Natural killer cell treated with Interleukin-12 subunit alpha and Interleukin-12 subunit beta and Interleukin-15 and Interleukin-18, amount 100 ng/mL, for 72 hours (primary cell): ENCODE data around the gene HLA-C. TPM values are rescaled to one million over a fixed set of nuclear protein-coding genes. Genes with fewer than 3 reads are reported as not detected.
A peak's percentile ranks its signal among the peaks of the same experiment; 100 is the strongest.

Source experiments
- ATAC-seq, 2 donors: fragments of 150-1000 bp; cut with Tn5 transposase in 1 of 2; sonication (Bioruptor Pico), chemical (Tn5 transposase) in 1 of 2; 2 replicates each; pipeline ENCODE4 v1.10.0; 2021
- DNase-seq: peaks from one replicate; pipeline ENCODE4 v3.0.0; 2022; ENCODE audit warnings: low spot score
- H3K27ac Mint-ChIP-seq, 2 donors: 1 replicate in 1 of 2; 2 replicates in 1 of 2; pipeline ENCODE4 v1.8.0; 2022; ENCODE audit warnings: mixed read lengths in 2 of 2, mild to moderate bottlenecking in 1 of 2, moderate library complexity in 1 of 2
- H3K27me3 Mint-ChIP-seq, 2 donors: 1 replicate in 1 of 2; 2 replicates in 1 of 2; pipeline ENCODE4 v1.8.0; 2022; ENCODE audit warnings: mixed read lengths in 2 of 2
- H3K36me3 Mint-ChIP-seq: one replicate; pipeline ENCODE4 v1.8.0; 2022; ENCODE audit warnings: mixed read lengths
- H3K4me1 Mint-ChIP-seq, 2 donors: 1 replicate in 1 of 2; 2 replicates in 1 of 2; pipeline ENCODE4 v1.8.0; 2022; ENCODE audit warnings: low read depth in 2 of 2, mixed read lengths in 2 of 2, mild to moderate bottlenecking in 1 of 2
- H3K4me3 Mint-ChIP-seq: one replicate; pipeline ENCODE4 v1.8.0; 2022; ENCODE audit warnings: mixed read lengths
- H3K9me3 Mint-ChIP-seq: 2 replicates; pipeline ENCODE4 v1.8.0; 2022; ENCODE audit warnings: mixed read lengths
- total RNA-seq, 2 donors: library from RNA; stranded (reverse); gene quantifications; one replicate each; pipeline ENCODE4 v1.2.3, GENCODE V29; 2022

HLA-C gene
- 1,000 to 10,000 TPM; 1,205 to 1,894 TPM for total RNA-seq

DNA sequence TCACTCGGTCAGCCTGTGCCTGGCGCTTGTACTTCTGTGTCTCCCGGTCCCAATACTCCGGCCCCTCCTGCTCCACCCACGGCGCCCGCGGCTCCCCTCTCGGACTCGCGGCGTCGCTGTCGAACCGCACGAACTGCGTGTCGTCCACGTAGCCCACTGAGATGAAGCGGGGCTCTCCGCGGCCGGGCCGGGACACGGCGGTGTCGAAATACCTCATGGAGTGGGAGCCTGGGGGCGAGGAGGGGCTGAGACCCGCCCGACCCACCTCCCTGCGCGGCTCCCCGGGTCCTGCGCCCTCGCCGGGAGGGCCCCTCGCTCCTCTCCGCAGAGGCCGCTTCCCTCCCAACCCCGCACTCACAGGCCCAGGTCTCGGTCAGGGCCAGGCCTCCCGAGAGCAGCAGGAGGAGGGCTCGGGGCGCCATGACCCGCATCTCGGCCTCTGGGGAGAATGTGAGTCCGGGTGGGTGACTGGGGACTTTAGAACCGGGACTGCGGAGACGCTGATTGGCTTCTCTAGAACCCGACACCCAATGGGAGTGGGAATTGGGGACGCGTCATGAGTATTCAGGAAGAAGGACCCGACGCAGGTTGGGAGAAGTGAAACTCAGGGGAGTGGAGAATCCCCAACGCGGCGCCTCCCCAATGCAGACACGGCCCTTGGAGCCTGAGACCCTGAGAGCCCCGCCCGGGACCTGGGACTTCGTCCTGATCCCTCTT is at the start of gene HLA-C:
TSS of gene HLA-C (minus strand) at position 452 of the 717 bp plus-strand sequence. CDS start at position 431, 21 bp downstream.
- ATAC-seq (peak; percentile 87 to 92), DNase-seq (peak; percentile 92)
- peak within 1 kb of the TSS; percentile 100 for H3K27ac Mint-ChIP-seq
- H3K27me3 Mint-ChIP-seq, result peaks cover 5 to 6% of the 10 kb centered on the region in 2 donors
- H3K36me3 Mint-ChIP-seq, result peaks cover 28% of the 10 kb centered on the region
- H3K4me1 Mint-ChIP-seq, result peaks cover 54 to 69% of the 10 kb centered on the region in 2 donors
- peak within 1 kb of the TSS; percentile 99 for H3K4me3 Mint-ChIP-seq
- no peaks in the 10 kb centered on the region for H3K9me3 Mint-ChIP-seq

DNA sequence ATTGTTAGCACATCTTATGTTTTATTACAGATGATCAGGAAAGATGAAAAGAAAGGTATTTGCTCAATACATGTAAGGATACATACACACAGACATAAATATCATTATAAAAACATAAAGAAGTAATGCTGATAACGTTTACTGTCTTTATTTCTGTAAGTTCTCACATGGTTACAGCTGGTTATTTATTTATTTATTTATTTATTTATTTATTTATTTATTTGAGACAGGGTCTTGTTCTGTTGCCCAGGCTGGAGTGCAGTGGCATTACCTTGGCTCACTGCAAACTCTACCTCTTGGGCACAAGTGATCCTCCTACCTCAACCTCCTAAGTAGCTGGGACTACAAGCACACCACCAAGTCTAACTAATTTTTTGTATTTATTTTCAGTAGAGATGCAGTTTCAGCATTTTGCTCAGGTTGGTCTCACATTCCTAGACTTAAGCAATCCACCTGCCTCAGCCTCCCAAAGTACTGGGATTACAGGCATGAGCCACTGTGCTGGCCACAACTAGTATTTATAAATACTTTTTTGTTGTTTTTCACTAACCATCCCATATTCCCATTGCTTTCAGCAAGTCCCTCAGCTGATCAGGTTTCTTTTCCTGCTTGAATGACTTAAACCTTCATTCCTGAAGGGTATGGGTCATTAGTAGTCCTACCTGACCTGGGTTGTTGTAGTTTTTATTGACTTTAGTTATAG is 49.3 kb upstream of the HLA-C start:
- H3K36me3 Mint-ChIP-seq, result peaks cover 13% of the 10 kb centered on the region
- H3K9me3 Mint-ChIP-seq, result no peaks in the 10 kb centered on the region
- H3K4me1 Mint-ChIP-seq, result no peaks in the 10 kb centered on the region
- no peak overlapping the region for H3K4me3 Mint-ChIP-seq
- peaks cover 36 to 47% of the 10 kb centered on the region in 2 donors for H3K27me3 Mint-ChIP-seq
- no peak for DNase-seq
- no peak overlapping the region for H3K27ac Mint-ChIP-seq
- ATAC-seq, result no peak

DNA sequence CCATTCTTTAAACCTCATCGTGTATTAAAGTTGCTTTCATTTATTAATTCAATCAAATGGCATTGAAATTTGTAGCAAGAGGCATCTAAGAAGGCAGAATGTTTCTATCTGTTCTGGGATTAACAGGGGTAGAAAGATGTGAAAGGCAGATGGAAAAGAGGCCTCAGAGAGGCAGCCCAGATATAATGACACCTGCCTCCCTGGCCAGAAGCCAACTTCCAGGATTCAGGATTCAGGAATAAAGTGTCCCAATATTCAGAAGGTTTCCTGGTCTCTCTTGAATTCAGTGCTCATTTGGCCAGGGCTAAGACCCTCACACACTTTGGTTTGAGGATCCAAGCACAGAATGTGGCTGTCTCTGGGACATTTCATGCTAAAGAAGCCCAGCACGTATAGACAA is 45.1 kb upstream of the HLA-C start:
- no peak for ATAC-seq
- no peak for DNase-seq
- Mint-ChIP-seq H3K27ac (no peak overlapping the region), H3K9me3 (no peaks in the 10 kb centered on the region), H3K27me3 (peaks cover 27 to 39% of the 10 kb centered on the region in 2 donors), H3K4me3 (no peak overlapping the region), H3K4me1 (no peaks in the 10 kb centered on the region), H3K36me3 (no peaks in the 10 kb centered on the region)

DNA sequence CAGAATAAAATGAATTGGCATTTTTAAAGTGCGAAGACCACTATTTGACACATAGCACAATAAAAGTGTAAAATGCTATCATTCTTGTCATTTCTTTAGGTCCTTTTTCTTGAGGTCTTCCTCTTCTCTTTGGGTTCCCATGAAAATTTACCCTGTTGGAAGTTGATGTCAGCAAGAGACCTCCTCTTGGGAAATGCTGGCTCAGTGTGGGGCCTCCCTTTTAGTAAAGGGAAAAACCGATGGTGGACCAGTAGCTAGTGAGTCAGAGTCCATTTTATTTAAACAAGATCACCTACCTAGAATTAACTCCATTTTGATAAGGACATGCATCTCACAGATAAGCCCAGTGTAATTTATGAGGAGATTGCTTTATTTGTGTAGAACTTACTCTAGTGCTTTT is 37.7 kb upstream of the HLA-C start:
- H3K36me3 Mint-ChIP-seq, result no peaks in the 10 kb centered on the region
- no peaks in the 10 kb centered on the region for H3K9me3 Mint-ChIP-seq
- peaks cover 25 to 38% of the 10 kb centered on the region in 2 donors for H3K27me3 Mint-ChIP-seq
- no peak for ATAC-seq
- peak overlapping the region; percentile 51 for H3K4me3 Mint-ChIP-seq
- DNase-seq, result no peak
- peaks cover 3 to 5% of the 10 kb centered on the region in 2 donors for H3K4me1 Mint-ChIP-seq
- peak overlapping the region in 1 of 2 donors; percentile 13 for H3K27ac Mint-ChIP-seq

DNA sequence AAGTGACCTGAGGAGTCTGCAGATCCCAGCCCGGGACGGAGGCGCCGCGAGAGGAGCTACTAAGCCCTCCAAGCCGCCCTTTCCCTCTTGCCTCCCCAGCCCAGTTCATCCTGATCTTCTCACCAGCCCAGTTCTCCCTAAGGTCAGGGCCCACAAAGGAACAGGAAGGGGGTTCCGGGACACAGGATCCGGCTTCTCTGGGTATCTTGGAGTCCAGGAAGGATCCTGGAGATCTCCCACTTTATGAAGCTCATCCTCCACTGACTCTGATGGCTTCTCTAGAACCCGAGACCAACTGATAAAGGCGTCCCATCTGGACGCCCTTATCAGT is 36.9 kb upstream of the HLA-C start:
- Mint-ChIP-seq H3K4me3 (peak overlapping the region; percentile 75), H3K9me3 (no peaks in the 10 kb centered on the region)

DNA sequence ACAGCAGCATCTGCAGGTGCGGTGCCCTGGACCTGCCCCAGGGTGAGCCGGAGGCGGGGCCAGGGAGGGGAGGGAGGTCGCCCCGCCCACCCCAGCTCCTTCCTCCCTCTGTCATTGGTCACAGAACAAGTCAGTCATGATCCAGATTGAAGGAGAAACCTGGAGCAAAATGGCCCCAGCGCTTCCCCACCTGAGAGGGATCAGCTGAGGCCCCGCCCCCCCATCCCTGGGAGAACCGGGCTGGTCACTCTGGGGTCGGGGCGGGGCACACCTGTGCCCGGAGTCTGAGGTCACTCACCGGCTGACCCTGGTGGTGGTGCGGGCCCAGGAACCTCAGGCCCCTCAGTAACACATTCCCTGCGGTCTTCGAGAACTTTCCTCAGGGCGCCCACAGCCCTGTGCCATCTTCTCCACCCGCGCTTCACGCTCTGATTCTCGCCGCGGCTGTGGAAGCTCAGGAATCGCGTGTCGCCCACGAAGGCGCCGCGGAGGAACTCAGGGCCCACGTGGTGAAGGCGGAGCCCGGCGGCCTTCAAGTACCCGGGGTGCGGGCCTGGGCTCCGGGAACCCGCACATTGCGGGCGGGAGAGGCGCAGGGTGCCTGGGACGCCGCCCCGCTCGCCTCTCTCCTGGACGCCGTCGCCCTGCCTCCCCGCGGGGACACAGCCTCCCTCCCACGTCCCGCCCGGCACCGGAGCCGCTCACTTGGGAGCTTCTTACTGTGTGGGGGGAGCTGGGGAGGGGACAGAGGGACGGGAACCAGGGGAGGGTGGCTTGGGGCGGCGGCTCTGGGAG is 36.4 kb upstream of the HLA-C start:
- H3K27ac Mint-ChIP-seq, result no peak overlapping the region
- ATAC-seq, result peak; percentile 71 to 83
- H3K9me3 Mint-ChIP-seq, result no peaks in the 10 kb centered on the region
- H3K4me3 Mint-ChIP-seq, result peak overlapping the region; percentile 75
- peaks cover 3 to 5% of the 10 kb centered on the region in 2 donors for H3K4me1 Mint-ChIP-seq
- peak; percentile 65 for DNase-seq
- peaks cover 31 to 44% of the 10 kb centered on the region in 2 donors for H3K27me3 Mint-ChIP-seq
- H3K36me3 Mint-ChIP-seq, result no peaks in the 10 kb centered on the region

More for the DNA sequence above, 36.9 kb upstream of the HLA-C start:
- ATAC-seq (no peak), DNase-seq (no peak)
- Mint-ChIP-seq H3K27me3 (peaks cover 25 to 38% of the 10 kb centered on the region in 2 donors), H3K36me3 (no peaks in the 10 kb centered on the region), H3K27ac (no peak overlapping the region), H3K4me1 (peaks cover 3 to 5% of the 10 kb centered on the region in 2 donors)

DNA sequence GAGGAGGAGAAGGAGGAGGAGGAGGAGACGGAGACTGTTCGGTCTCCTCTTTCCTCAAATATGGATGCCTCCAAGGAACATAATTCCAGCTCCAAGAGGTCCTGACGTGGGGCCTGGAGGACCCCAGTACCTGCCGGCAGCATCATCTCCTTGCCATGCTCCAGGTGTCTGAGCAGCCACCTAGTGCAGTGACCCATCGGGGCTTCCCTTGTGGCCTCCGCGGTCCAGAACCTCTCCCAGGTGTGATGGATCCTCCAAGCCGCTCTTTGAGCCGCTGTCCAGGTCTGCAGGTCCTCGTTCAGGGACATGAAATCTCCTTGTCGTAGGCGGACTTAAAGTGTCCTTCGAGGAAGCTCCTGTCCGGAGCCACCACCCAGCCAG is 35.8 kb upstream of the HLA-C start:
- H3K4me3 Mint-ChIP-seq, result no peak overlapping the region
- no peak for ATAC-seq
- peaks cover 29 to 43% of the 10 kb centered on the region in 2 donors for H3K27me3 Mint-ChIP-seq

DNA sequence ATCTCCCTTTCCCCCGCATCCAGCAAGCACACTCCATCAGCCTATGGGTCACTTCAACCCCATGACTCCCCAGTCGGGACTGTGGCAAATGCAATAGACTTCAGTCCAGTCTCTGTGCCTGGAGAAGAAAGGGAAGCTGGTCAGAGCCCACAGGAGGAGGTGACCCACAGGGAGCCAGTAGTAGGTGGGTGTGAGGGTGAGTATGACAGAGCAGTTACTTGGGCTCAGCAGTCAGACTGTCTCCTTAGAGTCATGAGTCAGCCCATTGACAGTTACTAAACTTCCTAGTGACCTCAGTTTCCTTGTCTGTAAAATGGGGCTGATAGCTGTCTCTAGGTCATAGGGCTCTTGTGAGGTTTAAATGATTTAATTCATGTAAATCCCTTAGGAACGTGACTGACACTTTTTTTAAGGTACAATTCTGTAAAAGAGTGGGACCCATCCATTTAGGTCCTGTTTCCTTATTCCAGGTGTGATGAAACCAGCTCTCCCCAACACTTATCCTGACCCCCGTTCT is 33.9 kb upstream of the HLA-C start:
- peak; percentile 51 to 76 for ATAC-seq
- Mint-ChIP-seq H3K4me3 (no peak overlapping the region), H3K9me3 (no peaks in the 10 kb centered on the region), H3K4me1 (peaks cover 3 to 5% of the 10 kb centered on the region in 2 donors), H3K27me3 (peaks cover 29 to 31% of the 10 kb centered on the region in 2 donors), H3K27ac (no peak overlapping the region), H3K36me3 (no peaks in the 10 kb centered on the region)
- no peak for DNase-seq

More for the DNA sequence above, 35.8 kb upstream of the HLA-C start:
- no peaks in the 10 kb centered on the region for H3K9me3 Mint-ChIP-seq
- H3K36me3 Mint-ChIP-seq, result no peaks in the 10 kb centered on the region
- peaks cover 3 to 5% of the 10 kb centered on the region in 2 donors for H3K4me1 Mint-ChIP-seq
- no peak overlapping the region for H3K27ac Mint-ChIP-seq
- no peak for DNase-seq

DNA sequence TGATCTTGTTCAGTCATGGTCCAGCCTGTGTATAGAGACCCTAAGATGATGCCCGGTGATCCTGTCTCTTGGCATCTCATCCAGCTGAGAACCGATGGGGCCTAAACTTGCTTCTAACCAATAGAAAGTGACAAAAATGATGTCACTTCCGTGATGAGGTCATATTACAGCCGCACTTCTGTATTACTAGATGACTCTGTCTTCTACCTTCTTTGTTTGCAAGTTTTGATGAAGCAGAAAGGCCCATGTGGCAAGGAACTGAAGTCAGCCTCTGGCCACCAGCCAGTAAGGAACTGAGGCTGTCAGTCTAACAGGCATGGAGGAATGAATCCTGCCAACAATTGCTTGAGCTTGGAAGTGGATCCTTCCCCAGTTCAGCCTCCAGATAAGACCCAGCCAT is 32.8 kb upstream of the HLA-C start:
- DNase-seq (no peak), ATAC-seq (no peak)
- Mint-ChIP-seq H3K4me3 (no peak overlapping the region), H3K27me3 (peaks cover 29 to 30% of the 10 kb centered on the region in 2 donors), H3K4me1 (peaks cover 3 to 5% of the 10 kb centered on the region in 2 donors), H3K36me3 (no peaks in the 10 kb centered on the region), H3K27ac (no peak overlapping the region), H3K9me3 (no peaks in the 10 kb centered on the region)

DNA sequence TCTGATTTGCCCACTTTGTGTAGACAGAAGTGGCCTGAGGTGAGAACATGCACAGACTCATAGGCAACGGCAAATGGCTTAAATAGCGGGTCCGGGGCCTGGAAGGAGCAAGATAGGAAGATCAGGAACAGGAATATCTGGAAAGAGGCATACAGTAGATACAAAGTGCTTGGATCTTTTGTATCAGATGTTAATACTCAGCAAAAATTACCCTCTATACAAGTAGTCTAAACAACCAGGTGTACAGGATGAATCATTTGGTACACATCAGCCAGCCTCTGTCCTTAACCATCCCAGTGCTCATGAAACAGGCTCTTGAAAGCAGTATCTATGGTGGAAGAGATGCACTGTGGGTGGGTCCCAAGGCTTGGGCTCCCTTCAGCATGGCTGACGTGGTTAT is 28.9 kb upstream of the HLA-C start:
- Mint-ChIP-seq H3K27me3 (peaks cover 35 to 44% of the 10 kb centered on the region in 2 donors), H3K9me3 (no peaks in the 10 kb centered on the region), H3K4me3 (no peak overlapping the region), H3K27ac (no peak overlapping the region), H3K36me3 (no peaks in the 10 kb centered on the region), H3K4me1 (peaks cover 0 to 4% of the 10 kb centered on the region in 2 donors)
- no peak for DNase-seq
- ATAC-seq, result no peak

DNA sequence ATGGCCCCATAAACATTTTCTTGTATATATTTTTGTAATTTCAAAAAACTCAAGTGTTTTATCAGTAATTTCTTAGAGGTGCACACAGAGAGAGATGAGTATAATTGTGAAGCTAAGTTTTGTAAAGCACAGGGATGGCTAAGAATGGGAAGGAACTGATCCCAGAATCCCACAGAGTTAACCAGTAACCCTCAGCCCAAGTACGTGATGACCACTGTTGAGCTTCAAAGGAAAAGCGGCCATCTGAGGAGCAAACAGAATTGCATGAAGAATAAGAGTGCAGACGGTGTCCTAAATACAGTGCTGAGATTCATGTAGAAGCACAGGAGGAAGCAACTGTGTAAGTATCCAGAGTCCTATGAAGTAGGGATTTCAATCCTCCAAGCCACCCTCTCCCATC is 28.1 kb upstream of the HLA-C start:
- Mint-ChIP-seq H3K27me3 (peaks cover 35 to 51% of the 10 kb centered on the region in 2 donors), H3K4me3 (no peak overlapping the region), H3K36me3 (no peaks in the 10 kb centered on the region), H3K9me3 (no peaks in the 10 kb centered on the region), H3K27ac (no peak overlapping the region), H3K4me1 (no peaks in the 10 kb centered on the region)
- no peak for DNase-seq
- no peak for ATAC-seq

DNA sequence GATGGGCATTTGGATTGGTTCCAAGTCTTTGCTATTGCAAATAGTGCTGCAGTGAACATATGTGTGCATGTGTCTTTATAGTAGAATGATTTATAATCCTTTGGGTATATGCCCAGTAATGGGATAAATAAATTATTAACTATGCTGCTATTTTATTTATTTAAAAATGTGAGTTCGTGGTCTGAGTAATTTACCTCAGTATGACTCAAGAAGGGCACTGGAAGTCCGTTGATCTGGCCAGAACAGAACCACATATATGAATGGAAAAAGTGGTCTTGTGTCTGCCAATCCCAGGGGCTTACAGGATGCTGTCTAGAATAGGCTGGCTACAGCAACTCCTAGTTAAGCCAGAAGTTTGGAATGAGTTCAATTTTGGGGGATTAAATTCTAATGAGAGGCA is 27.6 kb upstream of the HLA-C start:
- no peaks in the 10 kb centered on the region for H3K9me3 Mint-ChIP-seq
- peaks cover 37 to 55% of the 10 kb centered on the region in 2 donors for H3K27me3 Mint-ChIP-seq
- H3K27ac Mint-ChIP-seq, result no peak overlapping the region
- H3K4me3 Mint-ChIP-seq, result no peak overlapping the region
- H3K4me1 Mint-ChIP-seq, result no peaks in the 10 kb centered on the region
- DNase-seq, result no peak
- ATAC-seq, result no peak
- H3K36me3 Mint-ChIP-seq, result no peaks in the 10 kb centered on the region

DNA sequence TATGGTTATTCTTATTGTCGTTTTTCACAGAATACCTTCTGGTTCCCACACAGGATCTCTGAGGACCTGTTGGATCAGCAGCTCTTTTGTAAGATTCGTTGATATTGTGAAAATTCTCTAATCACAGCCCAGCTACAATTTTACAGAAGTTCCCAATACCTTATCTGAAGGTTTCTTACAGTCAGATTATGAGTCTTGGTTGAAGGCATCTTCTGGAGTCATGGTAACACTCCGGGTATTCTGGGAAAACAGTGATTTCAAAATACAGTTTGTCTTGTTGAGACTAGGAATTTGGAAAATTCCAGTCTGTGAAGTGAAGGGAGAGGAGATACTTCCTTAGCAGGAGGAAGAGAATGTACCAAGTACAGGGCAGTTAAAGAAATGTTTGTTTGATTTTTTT is 22.2 kb upstream of the HLA-C start:
- H3K36me3 Mint-ChIP-seq, result no peaks in the 10 kb centered on the region

More for the DNA sequence above, 22.2 kb upstream of the HLA-C start:
- Mint-ChIP-seq H3K27ac (no peak overlapping the region), H3K27me3 (peaks cover 29 to 56% of the 10 kb centered on the region in 2 donors), H3K4me1 (peaks cover 7 to 9% of the 10 kb centered on the region in 2 donors), H3K4me3 (no peak overlapping the region), H3K9me3 (no peaks in the 10 kb centered on the region)
- DNase-seq (no peak), ATAC-seq (no peak)
